HCT116 (cell line): ENCODE measurements around the gene C1QTNF4. TPM values are rescaled to one million over a fixed set of nuclear protein-coding genes. Genes with fewer than 3 reads are reported as not detected.

Experiments
- ATAC-seq: fragments of 200-7000 bp; cut with Tn5 transposase; 2 replicates; pipeline ENCODE4 v1.9.1; 2020; ENCODE audit warnings: mild to moderate bottlenecking, moderate library complexity
- BruUV-seq: library from RNA; stranded (reverse); fragments of 400-500 nt; replicated peaks from 2 replicates; lab custom pipeline; 2021; lab: Mats Ljungman, UMichigan
- CTCF ChIA-PET: fragments of 300-600 bp; sonication (Branson Sonifier 250); formaldehyde crosslinking; loops from one replicate; lab custom pipeline; 2021; ENCODE audit warnings: antibody characterized with exemption; lab: Charles Lee
- POLR2A ChIA-PET: fragments of 300-600, 350-600 bp; sonication (Branson Sonifier 250); formaldehyde crosslinking; loops from one replicate; lab custom pipeline; 2021; ENCODE audit warnings: antibody characterized with exemption; lab: Charles Lee
- RAD21 ChIA-PET, 2 experiments: fragments of 300-600 bp; sonication (Branson Sonifier 250); formaldehyde crosslinking; loops; one replicate each; lab custom pipeline; 2023; ENCODE audit warnings: low total read pairs in 2 of 2; ENCODE audit not compliant: uncharacterized antibody in 2 of 2, unreplicated experiment in 2 of 2, low non-redundant PET in 1 of 2; lab: Charles Lee
- DNase-seq: peaks from one replicate; pipeline ENCODE4 v3.0.0-alpha.2; 2010; ENCODE audit warnings: low read depth, low spot score
- H2AFZ ChIP-seq: fragments of 200-600 bp; shearing (Covaris generic), sonication (generic); 2 replicates; pipeline ENCODE4 v1.6.1; 2017; ENCODE audit warnings: low read depth, mixed run types, mixed read lengths, antibody characterized with exemption, low read length; ENCODE audit not compliant: poor library complexity, severe bottlenecking
- H3K27ac ChIP-seq: 2 replicates; pipeline ENCODE4 v1.5.1; 2012; ENCODE audit warnings: low read depth, low read length
- H3K27me3 ChIP-seq: fragments of 200-600 bp; sonication (generic); 2 replicates; pipeline ENCODE4 v1.6.1; 2016; ENCODE audit warnings: mixed run types, low read length, mixed read lengths; ENCODE audit not compliant: insufficient read depth
- H3K36me3 ChIP-seq, 2 experiments: fragments of 200-500 bp in 1 of 2; fragments of 200-600 bp in 1 of 2; sonication (Bioruptor generic) in 1 of 2; sonication (generic) in 1 of 2; 2 replicates each; pipeline versions ENCODE4 v1.5.1 to v1.6.1; 2014 to 2016; ENCODE audit warnings: low read length in 2 of 2, inconsistent platforms in 1 of 2, mixed read lengths in 1 of 2, mixed run types in 1 of 2; ENCODE audit not compliant: insufficient read depth in 2 of 2, control insufficient read depth in 1 of 2
- H3K4me1 ChIP-seq, 2 experiments: fragments of 200-600 bp in 1 of 2; sonication (generic) in 1 of 2; 2 replicates each; pipeline versions ENCODE4 v1.5.1 to v1.6.1; 2012 to 2017; ENCODE audit warnings: low read length in 2 of 2, inconsistent platforms in 1 of 2, mild to moderate bottlenecking in 1 of 2, mixed read lengths in 1 of 2, mixed run types in 1 of 2, moderate library complexity in 1 of 2; ENCODE audit not compliant: insufficient read depth in 2 of 2, control insufficient read depth in 1 of 2
- H3K4me2 ChIP-seq: fragments of 200-600 bp; sonication (generic); 2 replicates; pipeline ENCODE4 v1.6.1; 2017; ENCODE audit warnings: mixed run types, low read length, mixed read lengths
- H3K4me3 ChIP-seq, 2 experiments: fragments of 200-600 bp in 1 of 2; sonication (generic) in 1 of 2; replicated peaks in 1 of 2; 2 replicates each; pipeline ENCODE4 v1.5.1; 2011 to 2016; ENCODE audit warnings: low read length in 2 of 2, control low read depth in 1 of 2, low read depth in 1 of 2, mild to moderate bottlenecking in 1 of 2, mixed read lengths in 1 of 2, mixed run types in 1 of 2
- H3K79me2 ChIP-seq: fragments of 200-600 bp; sonication (generic); 2 replicates; pipeline ENCODE4 v1.6.1; 2017; ENCODE audit warnings: mild to moderate bottlenecking, mixed run types, low read length, moderate library complexity, mixed read lengths; ENCODE audit not compliant: insufficient read depth
- H3K9ac ChIP-seq: fragments of 200-600 bp; sonication (generic); 2 replicates; pipeline ENCODE4 v1.6.1; 2016; ENCODE audit warnings: low read length, mixed read lengths
- H3K9me2 ChIP-seq: fragments of 200-600 bp; sonication (generic), shearing (Covaris generic); 2 replicates; pipeline ENCODE4 v1.6.1; 2017; ENCODE audit warnings: mixed run types, mild to moderate bottlenecking, moderate library complexity; ENCODE audit not compliant: insufficient read depth
- H3K9me3 ChIP-seq, 2 experiments: fragments of 200-500 bp in 1 of 2; fragments of 200-600 bp in 1 of 2; sonication (Bioruptor generic) in 1 of 2; sonication (generic) in 1 of 2; 2 replicates each; pipeline ENCODE4 v1.6.1; 2014 to 2017; ENCODE audit warnings: low read length in 2 of 2, mixed read lengths in 2 of 2, inconsistent platforms in 1 of 2, low read depth in 1 of 2, mild to moderate bottlenecking in 1 of 2, mixed run types in 1 of 2, moderate library complexity in 1 of 2; ENCODE audit not compliant: control insufficient read depth in 1 of 2, insufficient read depth in 1 of 2
- H4K20me1 ChIP-seq: fragments of 200-600 bp; sonication (generic), shearing (Covaris generic); 2 replicates; pipeline ENCODE4 v1.6.1; 2017; ENCODE audit warnings: mixed run types, mild to moderate bottlenecking, moderate library complexity; ENCODE audit not compliant: insufficient read depth
- ATF3 ChIP-seq: IDR thresholded peaks from 2 replicates; pipeline ENCODE4 v1.6.1; 2012
- CBX3 ChIP-seq: IDR thresholded peaks from 2 replicates; pipeline ENCODE4 v1.6.1; 2012; ENCODE audit warnings: low read depth
- CEBPB ChIP-seq: IDR thresholded peaks from 2 replicates; pipeline ENCODE4 v1.6.1; 2012; ENCODE audit warnings: low read depth
- CTCF ChIP-seq, 3 experiments: fragments of 200-600 bp in 1 of 3; sonication (generic) in 1 of 3; IDR thresholded peaks in 2 of 3; conservative IDR thresholded peaks in 1 of 3; 2 replicates each; pipeline ENCODE4 v1.5.1; 2012 to 2017; ENCODE audit warnings: low read depth in 2 of 3, low read length in 2 of 3, antibody characterized with exemption in 1 of 3, borderline replicate concordance in 1 of 3, control low read depth in 1 of 3, mild to moderate bottlenecking in 1 of 3, mixed read lengths in 1 of 3, mixed run types in 1 of 3, moderate library complexity in 1 of 3; ENCODE audit not compliant: insufficient read depth in 1 of 3
- EZH2 ChIP-seq: fragments of 200-600 bp; sonication (generic); IDR thresholded peaks from 2 replicates; pipeline ENCODE4 v1.6.1; 2017; ENCODE audit warnings: antibody characterized with exemption, mixed run types
- FOSL1 ChIP-seq: IDR thresholded peaks from 2 replicates; pipeline ENCODE4 v1.6.1; 2012; ENCODE audit warnings: low read depth
- JUND ChIP-seq: IDR thresholded peaks from 2 replicates; pipeline ENCODE4 v1.6.1; 2012
- MAX ChIP-seq: IDR thresholded peaks from 2 replicates; pipeline ENCODE4 v1.6.1; 2012
- POLR2A ChIP-seq: IDR thresholded peaks from 2 replicates; pipeline ENCODE4 v1.7.0; 2011; ENCODE audit warnings: borderline replicate concordance; ENCODE audit not compliant: insufficient read depth, insufficient read length; ENCODE audit errors: extremely low read depth
- RAD21 ChIP-seq: IDR thresholded peaks from 2 replicates; pipeline ENCODE4 v1.6.1; 2012; ENCODE audit warnings: low read depth, mild to moderate bottlenecking
- REST ChIP-seq: IDR thresholded peaks from 2 replicates; pipeline ENCODE4 v1.6.1; 2012; ENCODE audit warnings: low read depth
- SIN3A ChIP-seq: IDR thresholded peaks from 2 replicates; pipeline ENCODE4 v1.6.1; 2012; ENCODE audit warnings: low read depth
- ZBTB33 ChIP-seq: IDR thresholded peaks from 2 replicates; pipeline ENCODE4 v1.6.1; 2011; ENCODE audit warnings: mild to moderate bottlenecking, low read length, moderate library complexity; ENCODE audit not compliant: insufficient replicate concordance; ENCODE audit errors: extremely low read depth
- intact Hi-C: fragments of 100-400 bp; cut with micrococcal nuclease; formaldehyde crosslinking; loops from 2 replicates; pipeline ENCODE4 v1.10.0; 2022
- total RNA-seq: library from RNA; stranded (reverse); gene quantifications from one replicate; pipeline ENCODE4 v1.2.1, GENCODE V29; 2021; ENCODE audit not compliant: unreplicated experiment

Gene C1QTNF4
- total RNA-seq, 1 experiment from 2014 or later = 0.34 TPM

GRCh38 chr11:47628026-47628425 lies 33.8 kb upstream of the C1QTNF4 start:
- DNase-seq (no peak), ATAC-seq (no peak)
- H3K4me3 ChIP-seq = no peak overlapping the region
- ChIA-PET RAD21 (no interaction called here), CTCF (no interaction called here), POLR2A (interaction anchor here (0.9 to 1.5 kb wide), 2 partner anchors 9 to 11 kb away, joined by 3 read pairs; no protein-coding TSS in a partner anchor)
- H3K27me3 ChIP-seq = no peaks in the 10 kb centered on the region
- no TSS peak for BruUV-seq
- H3K4me2 ChIP-seq = no peak overlapping the region
- H3K9ac ChIP-seq = no peak overlapping the region
- intact Hi-C loops = no loop called here
- no peaks in the 10 kb centered on the region for H3K9me2 ChIP-seq
- H3K4me1 ChIP-seq = no peaks in the 10 kb centered on the region
- TF ChIP-seq CBX3 (no peak), RAD21 (no peak), POLR2A (no peak), FOSL1 (no peak), REST (no peak), MAX (no peak), EZH2 (no peak), SIN3A (no peak), CEBPB (no peak), ATF3 (no peak), CTCF (IDR thresholded peaks at IDR 0.05 in 2 of 3, conservative IDR thresholded peaks at IDR 0.05 in 1 of 3; ENCODE audit: borderline replicate concordance in 1 of 3, insufficient read depth in 1 of 3, low read depth in 2 of 3, low read length in 2 of 3) (no peak), ZBTB33 (no peak), JUND (no peak)
- no peak overlapping the region for H3K27ac ChIP-seq
- H3K9me3 ChIP-seq = no peaks in the 10 kb centered on the region
- H2AFZ ChIP-seq = no peak overlapping the region
- H3K79me2 ChIP-seq = no peaks in the 10 kb centered on the region
- peaks cover 47 to 48% of the 10 kb centered on the region in 2 experiments for H3K36me3 ChIP-seq
- H4K20me1 ChIP-seq = no peaks in the 10 kb centered on the region
